Adrenal gland (tissue), 5 donors: ENCODE measurements around the gene SPATS2.

Experiments
- CTCF ChIP-seq, 6 experiments: fragments of 450-650 bp in 4 of 6; fragments of 200-600 bp in 2 of 6; sonication (generic) in 1 of 6; IDR thresholded peaks; 1 replicate in 5 of 6; 2 replicates in 1 of 6; pipeline versions ENCODE4 v1.5.1 to v1.8.0; 2016 to 2021; ENCODE audit warnings: antibody characterized with exemption in 6 of 6, mild to moderate bottlenecking in 2 of 6, moderate library complexity in 1 of 6
- POLR2A ChIP-seq, 2 donors: fragments of 450-650 bp; IDR thresholded peaks; one replicate each; pipeline ENCODE4 v1.6.1; 2017; ENCODE audit warnings: antibody characterized with exemption in 2 of 2, mild to moderate bottlenecking in 2 of 2, moderate library complexity in 1 of 2
- donor health status: DM: no; HTN: no; CAD: no.

- TF ChIP-seq CTCF (IDR thresholded peaks at IDR 0.05) (no peak), POLR2A (IDR thresholded peaks at IDR 0.05) (no peak)
Observed at GRCh38 chr12:49335955-49336644, 31.2 kb upstream of the SPATS2 start.
